GM18907 (cell line): Measurements from ENCODE around the gene HDAC9.

ENCODE experiments used
- ATAC-seq: cut with Tn5 transposase; IDR thresholded peaks from one replicate; pipeline ENCODE4 v1.9.1; 2021; ENCODE audit warnings: mild to moderate bottlenecking, moderate library complexity; ENCODE audit not compliant: unreplicated experiment

HDAC9 gene

GRCh38 chr7:18828260-18828993, 332.9 kb downstream of the HDAC9 start:
- no peak for ATAC-seq

GRCh38 chr7:18828994-18829857, 333.7 kb downstream of the HDAC9 start:
- ATAC-seq: no peak

- no peak for ATAC-seq
Observed at GRCh38 chr7:18829858-18830285, 334.3 kb downstream of the HDAC9 start.

GRCh38 chr7:18831419-18831818, 335.9 kb downstream of the HDAC9 start:
- ATAC-seq: no peak

- ATAC-seq: no peak
Observed at GRCh38 chr7:18831943-18832342, 336.4 kb downstream of the HDAC9 start.

GRCh38 chr7:18834577-18834976, 339.0 kb downstream of the HDAC9 start:
- ATAC-seq: no peak

GRCh38 chr7:18835001-18835690, 339.6 kb downstream of the HDAC9 start:
- ATAC-seq: no peak

GRCh38 chr7:18843979-18844378, 348.4 kb downstream of the HDAC9 start:
- ATAC-seq: no peak

- no peak for ATAC-seq
Observed at GRCh38 chr7:18844735-18845134, 349.2 kb downstream of the HDAC9 start.

- no peak for ATAC-seq
Observed at GRCh38 chr7:18845700-18846099, 350.2 kb downstream of the HDAC9 start.

GRCh38 chr7:18846765-18847215, 351.2 kb downstream of the HDAC9 start:
- ATAC-seq: no peak

- no peak for ATAC-seq
Observed at GRCh38 chr7:18849130-18849529, 353.6 kb downstream of the HDAC9 start.

- ATAC-seq: no peak
Observed at GRCh38 chr7:18855796-18856195, 360.2 kb downstream of the HDAC9 start.

GRCh38 chr7:18858232-18858631, 362.7 kb downstream of the HDAC9 start:
- no peak for ATAC-seq

GRCh38 chr7:18859318-18859717, 363.8 kb downstream of the HDAC9 start:
- ATAC-seq: no peak

- ATAC-seq: no peak
Observed at GRCh38 chr7:18860221-18860620, 364.7 kb downstream of the HDAC9 start.

GRCh38 chr7:18861514-18862118, 366.1 kb downstream of the HDAC9 start:
- peak; percentile 84 for ATAC-seq

GRCh38 chr7:18864967-18865366, 369.4 kb downstream of the HDAC9 start:
- ATAC-seq: no peak

- peak; percentile 85 for ATAC-seq
Observed at GRCh38 chr7:18866359-18867036, 370.9 kb downstream of the HDAC9 start.

- no peak for ATAC-seq
Observed at GRCh38 chr7:18872344-18872743, 376.8 kb downstream of the HDAC9 start.
